ENCODE data around the gene KLHL28. TPM values are rescaled to one million over a fixed set of nuclear protein-coding genes. Genes with fewer than 3 reads are reported as not detected.
A peak's percentile ranks its signal among the peaks of the same experiment; 100 is the strongest.

Gene KLHL28, protein sequence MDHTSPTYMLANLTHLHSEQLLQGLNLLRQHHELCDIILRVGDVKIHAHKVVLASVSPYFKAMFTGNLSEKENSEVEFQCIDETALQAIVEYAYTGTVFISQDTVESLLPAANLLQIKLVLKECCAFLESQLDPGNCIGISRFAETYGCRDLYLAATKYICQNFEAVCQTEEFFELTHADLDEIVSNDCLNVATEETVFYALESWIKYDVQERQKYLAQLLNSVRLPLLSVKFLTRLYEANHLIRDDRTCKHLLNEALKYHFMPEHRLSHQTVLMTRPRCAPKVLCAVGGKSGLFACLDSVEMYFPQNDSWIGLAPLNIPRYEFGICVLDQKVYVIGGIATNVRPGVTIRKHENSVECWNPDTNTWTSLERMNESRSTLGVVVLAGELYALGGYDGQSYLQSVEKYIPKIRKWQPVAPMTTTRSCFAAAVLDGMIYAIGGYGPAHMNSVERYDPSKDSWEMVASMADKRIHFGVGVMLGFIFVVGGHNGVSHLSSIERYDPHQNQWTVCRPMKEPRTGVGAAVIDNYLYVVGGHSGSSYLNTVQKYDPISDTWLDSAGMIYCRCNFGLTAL
- polyA plus RNA-seq (2011; rRNA removed) (3.0 and 5.7 TPM in 2 replicates), polyA minus RNA-seq (2011; rRNA and poly(A)+ RNA removed) (10.8 and 13.5 TPM in 2 replicates)

DNA sequence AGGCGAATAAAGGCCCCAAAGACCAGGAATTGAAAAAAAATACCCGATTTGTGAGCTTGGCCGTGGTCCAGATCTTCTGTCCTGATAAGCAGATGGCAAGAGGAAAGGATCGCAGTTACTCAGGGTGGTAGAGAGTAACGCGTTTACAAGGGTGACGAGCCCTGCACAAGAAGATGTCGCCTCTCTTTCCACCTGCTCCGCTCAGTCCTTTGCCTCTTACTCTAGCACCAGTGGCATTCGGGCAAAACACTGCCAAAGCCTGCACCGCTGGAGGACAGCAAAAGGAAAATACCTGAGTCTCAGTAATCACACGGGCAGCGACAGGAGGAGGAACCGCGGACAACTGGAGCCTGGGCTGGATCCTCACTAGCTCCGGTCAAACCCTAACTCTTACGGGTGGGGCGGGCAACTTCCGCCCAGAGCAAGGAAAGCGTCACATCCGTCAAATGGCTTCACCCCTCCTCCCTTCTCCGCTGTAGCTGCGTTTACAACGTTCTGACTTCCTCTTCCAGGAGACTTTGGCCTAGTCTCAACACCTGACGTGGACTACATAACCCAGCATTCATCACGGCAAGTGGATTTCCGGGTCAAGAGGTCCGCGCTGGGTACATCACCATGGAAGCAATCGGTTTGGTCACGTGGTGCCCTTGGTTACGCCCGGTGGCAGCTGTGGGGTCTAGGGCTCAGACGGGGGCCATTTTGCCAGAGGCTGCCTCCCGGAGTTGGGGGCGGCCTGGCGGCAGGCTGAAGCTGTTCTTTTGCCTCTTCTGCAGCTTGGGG lies at the start of gene KLHL28, which contains the start of gene TOGARAM1:
KLHL28 (minus strand) TSS at position 394 of the 780 bp plus-strand sequence. CDS start 16,019 bp downstream, outside the sequence.
TOGARAM1 (plus strand) TSS at position 637 of the 780 bp plus-strand sequence. CDS start 232 bp downstream, outside the sequence.
- POLR2A ChIA-PET = interaction anchor here (0.6 to 0.7 kb wide), 2 partner anchors 65 to 172 kb away, joined by 3 to 8 read pairs; a partner anchor contains a TSS
- TF ChIP-seq, protein P1, sequence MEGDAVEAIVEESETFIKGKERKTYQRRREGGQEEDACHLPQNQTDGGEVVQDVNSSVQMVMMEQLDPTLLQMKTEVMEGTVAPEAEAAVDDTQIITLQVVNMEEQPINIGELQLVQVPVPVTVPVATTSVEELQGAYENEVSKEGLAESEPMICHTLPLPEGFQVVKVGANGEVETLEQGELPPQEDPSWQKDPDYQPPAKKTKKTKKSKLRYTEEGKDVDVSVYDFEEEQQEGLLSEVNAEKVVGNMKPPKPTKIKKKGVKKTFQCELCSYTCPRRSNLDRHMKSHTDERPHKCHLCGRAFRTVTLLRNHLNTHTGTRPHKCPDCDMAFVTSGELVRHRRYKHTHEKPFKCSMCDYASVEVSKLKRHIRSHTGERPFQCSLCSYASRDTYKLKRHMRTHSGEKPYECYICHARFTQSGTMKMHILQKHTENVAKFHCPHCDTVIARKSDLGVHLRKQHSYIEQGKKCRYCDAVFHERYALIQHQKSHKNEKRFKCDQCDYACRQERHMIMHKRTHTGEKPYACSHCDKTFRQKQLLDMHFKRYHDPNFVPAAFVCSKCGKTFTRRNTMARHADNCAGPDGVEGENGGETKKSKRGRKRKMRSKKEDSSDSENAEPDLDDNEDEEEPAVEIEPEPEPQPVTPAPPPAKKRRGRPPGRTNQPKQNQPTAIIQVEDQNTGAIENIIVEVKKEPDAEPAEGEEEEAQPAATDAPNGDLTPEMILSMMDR (IDR thresholded peaks at IDR 0.05; ENCODE audit: insufficient read depth, low read depth, low read length) = no peak
- DNase-seq (ENCODE audit: low read depth) = peak; percentile 100
- CTCF ChIA-PET = interaction anchor here (0.6 to 4.2 kb wide), 3 partner anchors 48 to 311 kb away, joined by 3 to 28 read pairs (median 3); no protein-coding TSS in a partner anchor
- Histone ChIP-seq H3K36me3 (ENCODE audit: control insufficient read depth, insufficient read depth, low read length) (no peaks in the 10 kb centered on the region), H3K4me3 (ENCODE audit: low read depth, low read length) (peak within 1 kb of the TSS; percentile 71), H3K27me3 (ENCODE audit: control insufficient read depth, insufficient read depth, low read length) (no peaks in the 10 kb centered on the region)

DNA sequence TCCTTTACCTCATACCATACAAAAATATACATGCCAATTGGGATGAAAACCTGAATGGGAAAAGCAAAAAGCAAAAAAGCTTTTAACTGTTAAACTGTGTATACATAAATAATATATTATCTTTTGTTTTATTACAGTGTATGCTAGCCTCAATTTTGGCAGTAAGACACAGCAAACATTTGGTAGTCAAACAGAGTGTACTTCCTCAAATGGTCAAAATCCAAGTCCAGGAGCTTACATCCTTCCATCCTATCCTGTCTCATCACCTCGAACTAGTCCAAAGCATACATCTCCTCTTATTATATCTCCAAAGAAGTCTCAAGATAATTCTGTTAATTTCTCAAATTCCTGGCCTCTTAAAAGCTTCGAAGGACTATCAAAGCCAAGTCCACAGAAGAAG lies 42.2 kb upstream of the KLHL28 start:
- POLR2A ChIA-PET = no interaction called here
- TF ChIP-seq, protein P1 (IDR thresholded peaks at IDR 0.05; ENCODE audit: insufficient read depth, low read depth, low read length) = no peak
- H3K36me3 ChIP-seq (ENCODE audit: control insufficient read depth, insufficient read depth, low read length) = no peaks in the 10 kb centered on the region
- H3K4me3 ChIP-seq (ENCODE audit: low read depth, low read length) = no peak overlapping the region
- CTCF ChIA-PET = no interaction called here
- no peak for DNase-seq (ENCODE audit: low read depth)
- no peaks in the 10 kb centered on the region for H3K27me3 ChIP-seq (ENCODE audit: control insufficient read depth, insufficient read depth, low read length)

DNA sequence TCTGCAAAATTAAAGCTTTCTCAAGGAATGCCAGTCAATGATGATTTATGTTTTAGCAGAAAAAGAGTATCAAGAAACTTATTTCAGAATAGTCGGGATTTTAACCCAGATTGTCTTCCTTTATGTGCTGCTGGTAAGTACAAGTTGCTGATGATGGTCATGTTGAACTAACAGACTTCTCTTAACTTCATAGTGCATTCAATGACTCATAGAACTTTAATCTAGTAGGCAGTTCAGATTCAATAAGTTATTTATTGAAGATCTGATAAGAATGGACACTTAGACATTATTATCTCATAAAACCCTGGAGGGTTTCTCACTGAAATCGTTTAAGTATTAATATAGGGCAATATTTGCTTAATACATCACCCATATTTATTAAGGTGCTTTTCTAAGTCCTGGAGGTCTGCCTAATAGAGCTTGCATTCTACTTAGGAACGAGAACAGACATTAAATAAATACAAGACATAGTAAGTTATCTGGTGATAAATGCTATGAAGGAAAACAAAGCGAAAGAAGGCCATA lies 34.1 kb upstream of the KLHL28 start:
- ChIA-PET POLR2A (no interaction called here), CTCF (no interaction called here)
- H3K36me3 ChIP-seq (ENCODE audit: control insufficient read depth, insufficient read depth, low read length) = no peaks in the 10 kb centered on the region
- H3K27me3 ChIP-seq (ENCODE audit: control insufficient read depth, insufficient read depth, low read length) = no peaks in the 10 kb centered on the region
- no peak for DNase-seq (ENCODE audit: low read depth)
- H3K4me3 ChIP-seq (ENCODE audit: low read depth, low read length) = no peak overlapping the region
- TF ChIP-seq, protein P1 (IDR thresholded peaks at IDR 0.05; ENCODE audit: insufficient read depth, low read depth, low read length) = no peak

DNA sequence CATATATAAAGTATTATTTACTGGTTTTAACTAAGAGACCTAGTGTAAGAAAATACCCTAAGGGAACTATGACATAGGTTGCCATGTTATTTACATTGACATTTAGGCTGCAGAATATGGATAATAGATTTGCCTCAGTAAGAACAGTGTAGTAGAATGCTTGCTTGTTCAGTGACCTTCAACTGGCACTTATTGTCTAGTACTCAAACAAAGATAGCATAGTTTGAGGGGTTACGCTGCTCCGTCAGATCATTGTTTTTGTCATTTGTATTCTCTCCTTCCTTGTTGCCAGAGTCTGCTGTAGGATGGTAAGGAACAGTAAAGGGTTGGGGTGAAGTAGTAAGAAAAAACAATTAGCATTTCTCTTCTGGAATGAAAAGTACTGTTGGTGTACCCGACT lies 33.4 kb upstream of the KLHL28 start:
- DNase-seq (ENCODE audit: low read depth) = no peak
- no peaks in the 10 kb centered on the region for H3K27me3 ChIP-seq (ENCODE audit: control insufficient read depth, insufficient read depth, low read length)
- CTCF ChIA-PET = no interaction called here
- POLR2A ChIA-PET = no interaction called here
- TF ChIP-seq, protein P1 (IDR thresholded peaks at IDR 0.05; ENCODE audit: insufficient read depth, low read depth, low read length) = no peak
- H3K4me3 ChIP-seq (ENCODE audit: low read depth, low read length) = no peak overlapping the region
- no peaks in the 10 kb centered on the region for H3K36me3 ChIP-seq (ENCODE audit: control insufficient read depth, insufficient read depth, low read length)

Data from BJ (cell line).